Thoracic aorta (tissue), 2 donors: ENCODE results near the gene CYP4B1. TPM values are rescaled to one million over a fixed set of nuclear protein-coding genes. Genes with fewer than 3 reads are reported as not detected.

Source experiments
- ATAC-seq: fragments of 150-250 bp; one replicate; pipeline ENCODE4 v1.8.0; 2017; ENCODE audit warnings: low read depth; ENCODE audit not compliant: insufficient number of reproducible peaks, low FRiP score
- DNase-seq: peaks from one replicate; pipeline ENCODE4 v3.0.0-alpha.2; 2020; ENCODE audit warnings: low spot score
- H3K27ac ChIP-seq, 2 donors: fragments of 200-600 bp; sonication (generic); 1 replicate in 1 of 2; 2 replicates in 1 of 2; pipeline ENCODE4 v1.5.1; 2016; ENCODE audit warnings: mild to moderate bottlenecking in 2 of 2, moderate library complexity in 2 of 2
- H3K27me3 ChIP-seq: fragments of 200-600 bp; sonication (generic); replicated peaks from 2 replicates; pipeline ENCODE4 v1.6.0; 2016; ENCODE audit warnings: mild to moderate bottlenecking; ENCODE audit not compliant: insufficient read depth
- H3K36me3 ChIP-seq: fragments of 200-600 bp; sonication (generic); one replicate; pipeline ENCODE4 v1.5.1; 2016
- H3K4me1 ChIP-seq, 2 donors: fragments of 200-600 bp; sonication (generic); 1 replicate in 1 of 2; 2 replicates in 1 of 2; pipeline versions ENCODE4 v1.5.1 to v1.6.0; 2016; ENCODE audit warnings: low read depth in 2 of 2, mild to moderate bottlenecking in 1 of 2; ENCODE audit not compliant: control insufficient read depth in 1 of 2
- H3K4me3 ChIP-seq: fragments of 200-600 bp; sonication (generic); 2 replicates; pipeline ENCODE4 v1.5.1; 2016; ENCODE audit warnings: mild to moderate bottlenecking
- H3K9me3 ChIP-seq: fragments of 200-600 bp; sonication (generic); 2 replicates; pipeline ENCODE4 v1.5.1; 2016
- CTCF ChIP-seq: fragments of 200-600 bp; sonication (generic); IDR thresholded peaks from one replicate; pipeline ENCODE4 v1.5.1; 2019; ENCODE audit warnings: antibody characterized with exemption
- total RNA-seq, 2 donors: library from RNA; depleted of rRNA; stranded (reverse); fragments of >200 nt; gene quantifications; one replicate each; pipeline versions ENCODE4 v1.1.0 to v1.2.3, GENCODE V29; 2016

CYP4B1 gene
- total RNA-seq, 2 donors from 2014 or later: 57.9 to 117 TPM

- ATAC-seq: no peak
- H3K36me3 ChIP-seq: no peaks in the 10 kb centered on the region
- TF ChIP-seq CTCF: no peak
- no peaks in the 10 kb centered on the region for H3K9me3 ChIP-seq
- H3K27me3 ChIP-seq: no peaks in the 10 kb centered on the region
- DNase-seq: no peak
- H3K4me1 ChIP-seq: no peaks in the 10 kb centered on the region
- no peak overlapping the region for H3K27ac ChIP-seq
- H3K4me3 ChIP-seq: no peak overlapping the region
These were observed 5.4 kb downstream of the CYP4B1 start for GRCh38 chr1:46804027-46804889.

- Histone ChIP-seq H3K27me3 (no peaks in the 10 kb centered on the region), H3K27ac (no peak overlapping the region), H3K4me1 (no peaks in the 10 kb centered on the region), H3K36me3 (no peaks in the 10 kb centered on the region), H3K9me3 (no peaks in the 10 kb centered on the region), H3K4me3 (no peak overlapping the region)
- no peak for DNase-seq
- no peak for TF ChIP-seq CTCF
- no peak for ATAC-seq
These were observed 6.1 kb downstream of the CYP4B1 start for GRCh38 chr1:46804926-46805325.

- H3K36me3 ChIP-seq: no peaks in the 10 kb centered on the region
These were observed 6.9 kb downstream of the CYP4B1 start for GRCh38 chr1:46805755-46806154.

GRCh38 chr1:46806196-46807020 is 7.6 kb downstream of the CYP4B1 start:
- Histone ChIP-seq H3K36me3 (no peaks in the 10 kb centered on the region), H3K9me3 (no peaks in the 10 kb centered on the region), H3K27ac (peak overlapping the region in 1 of 2 donors; percentile 34), H3K27me3 (no peaks in the 10 kb centered on the region), H3K4me1 (no peaks in the 10 kb centered on the region), H3K4me3 (no peak overlapping the region)
- TF ChIP-seq CTCF: no peak
- DNase-seq: peak; percentile 7
- ATAC-seq: no peak

More at GRCh38 chr1:46805755-46806154, 6.9 kb downstream of the CYP4B1 start:
- H3K4me1 ChIP-seq: no peaks in the 10 kb centered on the region
- DNase-seq: no peak
- no peak overlapping the region for H3K4me3 ChIP-seq
- no peak for TF ChIP-seq CTCF
- H3K27me3 ChIP-seq: no peaks in the 10 kb centered on the region
- ATAC-seq: no peak
- peak overlapping the region in 1 of 2 donors; percentile 34 for H3K27ac ChIP-seq
- no peaks in the 10 kb centered on the region for H3K9me3 ChIP-seq
